VCaP (cell line): ENCODE measurements around the gene SHCBP1.

Experiments used
- H3K27ac ChIP-seq: fragments of 450-650 bp; 2 replicates; pipeline ENCODE4 v1.5.1; 2017
- CTCF ChIP-seq: fragments of 450-650 bp; conservative IDR thresholded peaks from 2 replicates; pipeline ENCODE4 v1.5.1; 2017; ENCODE audit warnings: mild to moderate bottlenecking, moderate library complexity

Gene SHCBP1

GRCh38 chr16:46606231-46606630 lies 14.9 kb downstream of the SHCBP1 start:
- no peak for TF ChIP-seq CTCF

DNA sequence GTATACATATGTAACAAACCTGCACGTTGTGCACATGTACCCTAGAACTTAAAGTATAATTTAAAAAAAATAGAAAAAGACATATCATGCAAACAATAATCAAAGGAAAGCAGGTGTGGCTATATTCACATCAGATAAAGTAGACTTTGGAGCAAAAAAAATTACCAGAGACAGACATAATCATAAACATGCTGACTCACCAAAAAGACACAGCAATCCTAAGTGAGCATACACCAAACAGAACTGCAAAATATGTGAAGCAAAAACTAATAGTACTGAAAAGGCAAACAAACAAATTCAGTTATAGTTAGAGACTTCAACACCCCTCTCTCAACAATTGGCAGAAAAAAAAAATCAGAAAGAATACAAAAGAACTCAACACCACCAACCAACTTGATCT lies 29.9 kb downstream of the SHCBP1 start:
- TF ChIP-seq CTCF, result no peak
- H3K27ac ChIP-seq, result no peak overlapping the region

More at GRCh38 chr16:46606231-46606630, 14.9 kb downstream of the SHCBP1 start:
- H3K27ac ChIP-seq, result no peak overlapping the region

DNA sequence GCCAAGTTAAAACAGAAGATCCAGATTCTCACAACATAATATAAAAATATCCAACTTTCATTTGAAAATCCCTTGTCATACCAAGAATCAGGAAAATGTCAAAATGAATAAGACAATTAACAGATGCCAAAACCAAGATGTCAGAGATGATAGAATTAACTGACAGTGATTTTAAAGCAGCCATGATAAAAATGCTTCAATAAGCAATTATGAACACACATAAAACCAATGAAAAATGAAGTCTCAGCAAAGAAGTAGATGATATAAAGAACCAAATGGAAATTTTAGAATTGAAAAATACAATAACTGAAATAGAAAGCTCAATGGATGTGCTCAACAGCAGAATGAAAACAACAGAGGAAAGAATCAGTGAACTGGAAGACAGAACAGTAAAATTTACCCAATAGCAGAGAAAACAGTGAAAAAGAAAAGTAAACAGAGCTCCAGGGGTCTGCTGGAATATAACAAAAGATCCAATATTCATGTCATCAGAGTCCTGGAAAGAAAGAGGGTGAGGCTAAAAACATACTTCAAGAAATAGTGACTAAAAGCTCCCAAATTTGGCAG lies 35.1 kb downstream of the SHCBP1 start:
- H3K27ac ChIP-seq, result no peak overlapping the region
- TF ChIP-seq CTCF, result no peak

- TF ChIP-seq CTCF, result no peak
- H3K27ac ChIP-seq, result no peak overlapping the region
These were observed 38.1 kb downstream of the SHCBP1 start for GRCh38 chr16:46583036-46583435.

- H3K27ac ChIP-seq, result no peak overlapping the region
- no peak for TF ChIP-seq CTCF
These were observed 38.9 kb downstream of the SHCBP1 start for GRCh38 chr16:46582313-46582712.

DNA sequence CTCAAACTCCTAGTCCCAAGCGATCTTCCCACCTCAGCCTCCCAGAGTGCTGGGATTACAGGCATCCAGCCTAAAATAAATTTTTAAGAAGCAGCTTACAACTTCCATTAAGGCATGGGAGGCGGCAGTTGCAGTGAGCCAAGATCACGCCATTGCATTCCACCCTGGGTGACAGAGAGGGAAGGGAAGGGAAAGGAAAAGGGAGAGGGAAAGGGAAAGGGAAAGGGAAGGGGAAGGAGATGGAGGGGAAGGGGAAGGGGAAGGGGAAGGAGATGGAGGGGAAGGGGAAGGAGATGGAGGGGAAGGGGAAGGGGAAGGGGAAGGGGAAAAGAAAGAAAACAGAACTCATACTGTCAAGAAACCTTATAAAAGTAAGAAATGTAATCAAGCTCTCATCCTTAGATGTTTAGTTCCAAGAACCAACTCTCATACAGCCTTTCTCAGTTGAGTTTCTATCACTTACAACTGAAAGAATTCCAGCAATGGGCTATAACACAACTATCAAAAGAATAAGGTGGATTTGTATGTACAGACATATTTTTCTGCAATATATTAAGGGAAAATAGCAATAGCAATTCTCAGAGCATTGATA lies 43.1 kb downstream of the SHCBP1 start:
- TF ChIP-seq CTCF, result no peak
- H3K27ac ChIP-seq, result no peak overlapping the region

DNA sequence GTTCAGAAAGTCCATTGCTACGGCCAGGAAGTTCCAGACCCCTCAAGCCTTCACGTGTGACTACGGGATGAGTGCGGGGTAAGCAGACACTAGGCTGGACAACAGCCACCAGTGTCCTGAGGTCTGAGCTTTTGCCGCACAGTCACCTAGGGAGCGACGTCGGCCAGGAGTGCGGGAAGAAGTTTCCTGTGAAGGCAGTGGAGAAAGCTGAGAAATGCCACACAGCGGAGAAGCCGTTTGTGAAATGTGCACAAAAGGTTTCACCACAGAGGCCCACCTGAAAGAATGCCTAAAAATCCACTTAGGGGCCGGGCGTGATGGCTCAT lies 47.4 kb downstream of the SHCBP1 start:
- TF ChIP-seq CTCF, result no peak

More for the DNA sequence above, 47.4 kb downstream of the SHCBP1 start:
- no peak overlapping the region for H3K27ac ChIP-seq
